Measurements from ENCODE around the gene FYB1.

The FYB1 gene

GRCh38 chr5:39157701-39158100 is 61.7 kb downstream of the FYB1 start:
- DNase-seq (ENCODE audit: low read depth), result no peak
- TF ChIP-seq CTCF (IDR thresholded peaks at IDR 0.05; ENCODE audit: low read depth, low read length), result no peak
- TF ChIP-seq MAX (IDR thresholded peaks at IDR 0.05; ENCODE audit: low read depth, low read length), result no peak
- TF ChIP-seq MYC (IDR thresholded peaks at IDR 0.05; ENCODE audit: low read depth, low read length), result no peak
- TF ChIP-seq POLR2A (IDR thresholded peaks at IDR 0.05; ENCODE audit: extremely low read depth, insufficient read length), result no peak
- H3K4me3 ChIP-seq (ENCODE audit: low read depth, low read length), result no peak overlapping the region

- TF ChIP-seq MYC (IDR thresholded peaks at IDR 0.05; ENCODE audit: low read depth, low read length), result no peak
- TF ChIP-seq CTCF (IDR thresholded peaks at IDR 0.05; ENCODE audit: low read depth, low read length), result no peak
- TF ChIP-seq MAX (IDR thresholded peaks at IDR 0.05; ENCODE audit: low read depth, low read length), result no peak
- no peak for TF ChIP-seq POLR2A (IDR thresholded peaks at IDR 0.05; ENCODE audit: extremely low read depth, insufficient read length)
- DNase-seq (ENCODE audit: low read depth), result no peak
- H3K4me3 ChIP-seq (ENCODE audit: low read depth, low read length), result no peak overlapping the region
Measured at GRCh38 chr5:39156082-39156481, 63.3 kb downstream of the FYB1 start.

GRCh38 chr5:39151745-39152144 is 67.6 kb downstream of the FYB1 start:
- no peak for DNase-seq (ENCODE audit: low read depth)
- H3K4me3 ChIP-seq (ENCODE audit: low read depth, low read length), result no peak overlapping the region
- TF ChIP-seq MAX (IDR thresholded peaks at IDR 0.05; ENCODE audit: low read depth, low read length), result no peak
- TF ChIP-seq MYC (IDR thresholded peaks at IDR 0.05; ENCODE audit: low read depth, low read length), result no peak

- no peak overlapping the region for H3K4me3 ChIP-seq (ENCODE audit: low read depth, low read length)
- DNase-seq (ENCODE audit: low read depth), result no peak
- TF ChIP-seq POLR2A (IDR thresholded peaks at IDR 0.05; ENCODE audit: extremely low read depth, insufficient read length) (no peak), MYC (IDR thresholded peaks at IDR 0.05; ENCODE audit: low read depth, low read length) (no peak), MAX (IDR thresholded peaks at IDR 0.05; ENCODE audit: low read depth, low read length) (no peak), CTCF (IDR thresholded peaks at IDR 0.05; ENCODE audit: low read depth, low read length) (no peak)
Measured at GRCh38 chr5:39149966-39150365, 69.4 kb downstream of the FYB1 start.

GRCh38 chr5:39148983-39149534 is 70.3 kb downstream of the FYB1 start:
- H3K4me3 ChIP-seq (ENCODE audit: low read depth, low read length), result no peak overlapping the region
- TF ChIP-seq MYC (IDR thresholded peaks at IDR 0.05; ENCODE audit: low read depth, low read length) (no peak), MAX (IDR thresholded peaks at IDR 0.05; ENCODE audit: low read depth, low read length) (no peak), POLR2A (IDR thresholded peaks at IDR 0.05; ENCODE audit: extremely low read depth, insufficient read length) (no peak), CTCF (IDR thresholded peaks at IDR 0.05; ENCODE audit: low read depth, low read length) (no peak)
- DNase-seq (ENCODE audit: low read depth), result peak; percentile 30

- no peak overlapping the region for H3K4me3 ChIP-seq (ENCODE audit: low read depth, low read length)
- TF ChIP-seq POLR2A (IDR thresholded peaks at IDR 0.05; ENCODE audit: extremely low read depth, insufficient read length) (no peak), CTCF (IDR thresholded peaks at IDR 0.05; ENCODE audit: low read depth, low read length) (no peak), MAX (IDR thresholded peaks at IDR 0.05; ENCODE audit: low read depth, low read length) (no peak)
- no peak for DNase-seq (ENCODE audit: low read depth)
Measured at GRCh38 chr5:39146831-39147540, 72.4 kb downstream of the FYB1 start.

Measured in NB4 (cell line).